NOMO-1 (cell line): Measurements from ENCODE around the gene PLA2G10.
"Not testable (repeated sequence)": the region's sequence is repeated elsewhere in the genome, so short reads cannot be mapped to it uniquely, and the experiment has no call there.

Source experiments
- DNase-seq, 2 experiments: peaks; one replicate each; lab custom pipeline; 2025; ENCODE audit not compliant: unreplicated experiment in 2 of 2; lab: John Stamatoyannopoulos, UW

The PLA2G10 gene, protein sequence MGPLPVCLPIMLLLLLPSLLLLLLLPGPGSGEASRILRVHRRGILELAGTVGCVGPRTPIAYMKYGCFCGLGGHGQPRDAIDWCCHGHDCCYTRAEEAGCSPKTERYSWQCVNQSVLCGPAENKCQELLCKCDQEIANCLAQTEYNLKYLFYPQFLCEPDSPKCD

DNA sequence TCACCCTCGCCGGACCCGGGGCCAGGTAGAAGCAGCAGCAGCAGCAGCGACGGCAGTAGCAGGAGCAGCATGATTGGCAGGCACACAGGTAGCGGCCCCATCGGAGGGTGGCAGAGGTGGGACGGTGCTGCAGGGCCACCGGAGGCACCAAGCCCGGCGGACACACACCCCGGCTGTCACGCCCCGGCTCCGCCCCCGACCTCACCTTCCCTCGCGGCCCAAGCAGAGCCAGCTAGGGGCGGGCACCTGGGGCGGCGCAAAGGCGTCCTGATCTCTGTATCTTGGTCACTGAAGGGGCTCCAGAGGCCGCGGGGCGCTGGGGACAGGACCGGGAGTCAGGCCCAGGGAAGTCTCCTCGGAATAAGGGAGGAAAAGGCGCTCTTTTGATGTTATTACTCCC lies at the start of gene PLA2G10:
PLA2G10 (minus strand) TSS at position 180 of the 400 bp plus-strand sequence; CDS start at position 101, 79 bp downstream.
- DNase-seq, result not testable (repeated sequence)

GRCh38 chr16:14742273-14743128 lies 48.4 kb upstream of the PLA2G10 start, which contains the start of gene NPIPA2:
Gene NPIPA2, plus strand, starts transcription at chr16:14742533. Its CDS starts 5,533 bp downstream, at chr16:14748066.
- not testable (repeated sequence) for DNase-seq

- DNase-seq, result not testable (repeated sequence)
Measured at GRCh38 chr16:14741794-14742193, 47.7 kb upstream of the PLA2G10 start.

DNA sequence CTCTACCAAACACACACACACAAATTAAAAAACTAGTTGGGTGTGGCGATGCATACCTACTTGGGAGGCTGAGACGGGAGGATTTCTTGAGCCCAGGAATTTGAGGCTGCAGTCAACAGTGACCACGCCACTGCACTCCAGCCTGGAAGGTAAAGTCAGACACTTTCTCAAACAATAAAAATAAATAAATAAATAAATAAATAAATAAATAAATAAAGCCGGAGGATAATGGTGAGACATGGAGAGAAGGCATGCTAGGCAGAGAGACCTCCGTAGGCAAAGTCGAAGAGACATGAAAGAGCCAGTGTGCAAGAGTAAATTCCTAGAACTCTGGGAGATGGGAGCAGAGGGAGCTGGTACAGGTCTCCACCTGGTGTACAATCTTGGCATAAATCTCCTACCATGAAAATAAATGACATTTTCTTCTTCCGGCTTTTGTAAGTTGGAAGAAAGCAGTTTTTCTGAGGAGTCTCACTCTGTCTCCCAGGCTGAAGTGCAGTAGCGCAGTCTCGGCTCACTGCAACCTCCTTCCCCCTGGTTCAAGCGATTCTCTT lies 46.8 kb upstream of the PLA2G10 start:
- not testable (repeated sequence) for DNase-seq

DNA sequence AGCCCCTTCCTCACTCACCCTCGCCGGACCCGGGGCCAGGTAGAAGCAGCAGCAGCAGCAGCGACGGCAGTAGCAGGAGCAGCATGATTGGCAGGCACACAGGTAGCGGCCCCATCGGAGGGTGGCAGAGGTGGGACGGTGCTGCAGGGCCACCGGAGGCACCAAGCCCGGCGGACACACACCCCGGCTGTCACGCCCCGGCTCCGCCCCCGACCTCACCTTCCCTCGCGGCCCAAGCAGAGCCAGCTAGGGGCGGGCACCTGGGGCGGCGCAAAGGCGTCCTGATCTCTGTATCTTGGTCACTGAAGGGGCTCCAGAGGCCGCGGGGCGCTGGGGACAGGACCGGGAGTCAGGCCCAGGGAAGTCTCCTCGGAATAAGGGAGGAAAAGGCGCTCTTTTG lies 39.1 kb upstream of the PLA2G10 start:
- DNase-seq, result not testable (repeated sequence)

DNA sequence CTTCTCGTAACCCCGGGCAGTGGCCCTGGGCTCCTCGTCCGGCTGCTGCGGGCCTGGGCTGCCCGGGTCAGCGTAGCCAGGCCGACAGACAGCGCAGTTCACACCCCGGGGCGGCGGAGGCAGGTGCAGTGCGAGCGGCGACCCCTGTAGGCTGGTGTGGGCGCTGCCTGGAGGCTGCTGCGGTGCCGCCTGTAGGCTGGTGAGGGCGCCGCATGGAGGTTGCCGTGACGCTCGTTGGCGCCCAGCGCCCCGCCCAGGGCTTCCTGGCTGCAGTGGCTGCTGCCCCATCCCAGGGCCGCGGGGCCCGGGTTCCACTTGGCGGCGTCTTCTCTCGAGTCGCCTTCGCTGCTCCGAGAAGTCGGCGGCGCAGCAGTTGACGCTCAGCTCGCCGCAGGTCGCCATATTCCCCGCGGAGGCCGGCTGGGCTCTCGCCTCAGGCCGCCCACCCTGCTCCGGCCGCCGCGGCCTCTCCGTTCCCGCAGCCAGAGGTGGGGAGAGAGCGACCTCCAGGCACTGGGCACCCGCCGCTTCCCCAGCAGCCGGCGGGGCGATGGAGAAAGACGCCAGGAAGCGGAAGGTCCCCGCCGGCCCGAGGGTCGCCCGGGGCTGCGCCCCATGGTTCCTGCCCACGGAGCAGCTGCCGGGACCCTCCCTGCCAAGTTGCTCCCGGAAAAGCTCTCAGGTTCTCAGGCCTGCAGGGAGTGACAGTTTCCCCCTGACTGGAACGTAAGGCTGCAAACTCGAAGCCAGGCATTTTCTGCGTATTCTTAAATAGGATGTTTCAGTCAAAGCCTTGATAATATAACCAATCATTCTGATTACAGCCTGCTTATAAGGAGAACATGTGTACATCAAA lies 9.3 kb upstream of the PLA2G10 start, which contains the start of gene NPIPA3:
NPIPA3 (plus strand) TSS at position 256 of the 856 bp plus-strand sequence. CDS start 5,533 bp downstream, outside the sequence.
- DNase-seq, result not testable (repeated sequence)

- DNase-seq, result not testable (repeated sequence)
Measured at GRCh38 chr16:14702672-14703071, 8.6 kb upstream of the PLA2G10 start.

DNA sequence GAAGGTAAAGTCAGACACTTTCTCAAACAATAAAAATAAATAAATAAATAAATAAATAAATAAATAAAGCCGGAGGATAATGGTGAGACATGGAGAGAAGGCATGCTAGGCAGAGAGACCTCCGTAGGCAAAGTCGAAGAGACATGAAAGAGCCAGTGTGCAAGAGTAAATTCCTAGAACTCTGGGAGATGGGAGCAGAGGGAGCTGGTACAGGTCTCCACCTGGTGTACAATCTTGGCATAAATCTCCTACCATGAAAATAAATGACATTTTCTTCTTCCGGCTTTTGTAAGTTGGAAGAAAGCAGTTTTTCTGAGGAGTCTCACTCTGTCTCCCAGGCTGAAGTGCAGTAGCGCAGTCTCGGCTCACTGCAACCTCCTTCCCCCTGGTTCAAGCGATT lies 7.8 kb upstream of the PLA2G10 start:
- DNase-seq, result not testable (repeated sequence)

GRCh38 chr16:14685870-14686793 lies 8.0 kb downstream of the PLA2G10 start:
- DNase-seq, result not testable (repeated sequence)

DNA sequence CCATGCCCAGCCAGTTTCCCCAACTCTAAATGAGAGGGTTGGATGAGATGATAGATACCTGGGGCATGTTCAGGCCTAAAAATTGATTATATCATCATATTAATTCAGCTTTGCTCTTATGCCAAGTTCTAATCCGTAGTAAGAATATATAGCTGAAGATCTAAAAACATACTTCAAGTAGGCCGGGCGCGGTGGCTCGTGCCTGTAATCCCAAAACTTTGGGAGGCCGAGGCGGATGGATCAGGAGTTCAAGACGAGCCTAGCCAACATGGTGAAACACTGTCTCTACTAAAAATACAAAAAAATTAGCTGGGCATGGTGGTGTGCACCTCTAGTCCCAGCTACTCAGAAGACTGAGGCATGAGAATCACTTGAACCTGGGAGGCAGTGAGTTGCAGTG lies 12.0 kb downstream of the PLA2G10 start:
- DNase-seq, result no peak

GRCh38 chr16:14681115-14681514 lies 13.0 kb downstream of the PLA2G10 start:
- no peak for DNase-seq

DNA sequence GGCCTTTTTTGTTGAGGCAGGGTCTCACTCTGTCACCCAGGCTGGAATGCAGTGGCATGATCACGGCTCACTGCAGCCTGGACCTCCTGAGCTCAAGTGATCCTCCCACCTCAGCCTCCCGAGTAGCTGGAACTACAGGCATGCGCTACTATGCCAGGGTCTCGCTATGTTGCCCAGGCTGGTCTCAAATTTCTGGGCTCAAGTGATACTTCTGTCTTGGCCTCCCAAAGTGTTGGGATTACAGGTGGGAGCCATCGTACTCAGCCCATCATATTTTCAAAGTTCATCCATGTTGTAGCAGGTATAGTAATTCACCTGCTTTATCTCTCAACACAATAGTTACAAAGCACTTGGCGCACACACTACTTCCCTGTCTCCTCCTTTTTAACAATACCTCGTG lies 13.7 kb downstream of the PLA2G10 start:
- not testable (repeated sequence) for DNase-seq

DNA sequence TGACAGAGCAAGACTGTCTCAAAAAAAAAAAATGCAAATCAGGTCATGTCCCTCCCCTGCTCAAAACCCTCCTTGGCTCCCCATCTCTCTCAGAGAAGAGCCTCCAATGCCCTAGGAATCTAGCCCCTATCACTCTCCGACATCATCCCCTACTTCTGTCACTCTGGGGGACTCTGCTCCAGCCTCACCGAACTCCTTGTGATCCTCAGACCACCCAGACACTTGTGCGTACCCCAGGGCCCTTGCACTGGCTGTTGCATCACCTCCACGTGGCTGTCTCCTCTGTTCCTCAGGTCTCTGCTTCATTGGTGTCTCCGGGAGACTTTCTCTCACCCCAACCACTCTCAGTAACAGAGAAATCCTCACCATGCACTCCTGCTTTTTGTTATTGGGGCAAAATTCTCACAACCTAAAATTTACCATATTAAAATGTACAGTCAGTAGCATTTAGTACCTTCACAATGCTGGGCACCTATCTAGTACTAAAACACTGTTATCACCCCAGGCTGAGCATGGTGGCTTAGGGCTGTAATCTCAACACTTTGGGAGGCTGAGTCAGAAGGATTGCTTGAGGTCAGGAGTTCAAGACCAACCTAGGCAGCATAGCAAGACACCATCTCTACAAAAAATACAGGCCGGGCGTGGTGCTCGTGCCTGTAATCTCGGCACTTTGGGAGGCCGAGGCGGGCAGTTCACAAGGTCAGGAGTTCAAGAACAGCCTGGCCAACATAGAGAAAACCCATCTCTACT lies 15.2 kb downstream of the PLA2G10 start:
- DNase-seq, result no peak

DNA sequence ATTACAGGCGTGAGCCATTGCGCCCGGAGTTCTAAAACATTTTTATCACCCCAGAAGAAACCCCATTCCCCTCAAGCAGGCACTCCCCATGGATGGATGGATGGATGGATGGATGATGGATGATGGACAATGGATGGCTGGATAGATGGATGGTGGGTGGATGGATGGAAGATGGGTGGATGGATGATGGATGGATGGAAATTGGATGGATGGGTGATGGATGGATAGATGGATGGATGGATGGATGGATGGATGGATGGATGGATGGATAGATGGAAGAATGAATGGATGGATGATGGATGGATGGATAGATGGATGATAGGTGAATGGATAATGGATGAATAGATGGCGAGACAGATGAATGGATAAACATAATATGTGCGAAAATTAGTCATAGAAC lies 16.5 kb downstream of the PLA2G10 start:
- DNase-seq, result no peak

GRCh38 chr16:14676633-14677032 lies 17.5 kb downstream of the PLA2G10 start:
- no peak for DNase-seq

DNA sequence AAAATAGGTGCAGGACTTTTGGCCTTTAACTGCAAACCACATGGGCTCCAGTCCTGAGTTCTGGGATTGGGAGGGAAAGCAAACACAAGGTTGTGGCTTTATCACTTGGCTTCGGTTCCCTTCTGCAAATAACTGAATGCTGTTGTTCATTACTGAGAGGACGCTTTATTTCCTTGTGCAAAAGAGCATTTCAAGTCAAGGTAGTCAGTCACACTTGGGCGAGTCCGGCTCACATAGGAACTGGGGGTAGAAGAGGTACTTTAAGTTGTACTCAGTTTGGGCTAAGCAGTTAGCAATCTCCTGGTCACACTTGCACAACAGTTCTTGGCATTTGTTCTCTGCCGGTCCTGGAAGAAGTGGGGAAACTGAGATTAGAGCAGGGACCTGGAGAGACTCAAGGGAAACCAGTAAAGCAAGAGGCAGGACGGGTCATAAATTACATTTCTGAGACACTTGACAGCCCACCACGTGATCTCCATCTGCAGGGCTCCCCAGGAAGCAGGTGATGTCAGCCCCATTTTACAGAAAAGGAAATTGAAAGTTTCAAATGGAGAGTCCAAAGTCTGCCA lies 21.6 kb downstream of the PLA2G10 start:
- no peak for DNase-seq

DNA sequence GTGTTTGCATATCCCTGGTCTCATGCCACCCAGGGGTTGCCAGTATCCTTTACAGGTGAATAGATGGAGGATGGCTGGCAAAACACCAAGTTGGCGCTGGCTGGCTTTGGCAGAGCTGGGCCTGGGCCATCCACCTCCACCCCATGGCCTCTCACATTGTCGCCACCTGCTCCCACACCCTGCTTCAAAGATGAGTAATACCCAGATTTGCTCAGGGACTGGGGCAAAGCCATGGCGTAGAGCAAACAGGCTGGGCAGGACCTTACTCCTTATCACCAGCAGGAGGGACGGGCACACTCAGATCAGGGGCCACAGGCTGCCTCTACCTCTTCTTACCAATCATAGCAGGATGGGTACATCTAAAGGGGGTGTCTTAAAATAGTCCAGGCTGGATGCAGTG lies 24.3 kb downstream of the PLA2G10 start:
- DNase-seq, result no peak

- DNase-seq, result no peak
Measured at GRCh38 chr16:14668556-14669223, 25.4 kb downstream of the PLA2G10 start.
